OCI-LY1 (cell line): ENCODE measurements around the gene TOM1.

Experiments
- H2AFZ ChIP-seq: fragments of 200-600 bp; sonication (generic), shearing (Covaris generic); 2 replicates; pipeline ENCODE4 v1.6.0; 2014; ENCODE audit warnings: antibody characterized with exemption, mild to moderate bottlenecking, low read length
- H3F3A ChIP-seq: fragments of 200-600 bp; sonication (generic), shearing (Covaris generic); 2 replicates; pipeline ENCODE4 v1.6.0; 2014; ENCODE audit warnings: mild to moderate bottlenecking, antibody characterized with exemption, low read length, moderate library complexity; ENCODE audit not compliant: insufficient read depth
- H3K27ac ChIP-seq: fragments of 200-600 bp; sonication (generic); 2 replicates; pipeline ENCODE4 v1.5.1; 2014; ENCODE audit warnings: low read length, mixed run types, mild to moderate bottlenecking, low read depth; ENCODE audit not compliant: poor library complexity, severe bottlenecking
- H3K27me3 ChIP-seq: fragments of 200-600 bp; sonication (generic); 2 replicates; pipeline ENCODE4 v1.6.0; 2014; ENCODE audit warnings: antibody characterized with exemption, mild to moderate bottlenecking, low read length, moderate library complexity; ENCODE audit not compliant: insufficient read depth
- H3K36me3 ChIP-seq: fragments of 200-600 bp; sonication (generic); 2 replicates; pipeline ENCODE4 v1.6.1; 2014; ENCODE audit warnings: mild to moderate bottlenecking, antibody characterized with exemption, low read length, moderate library complexity, mixed read lengths; ENCODE audit not compliant: insufficient read depth
- H3K4me1 ChIP-seq: fragments of 200-600 bp; sonication (generic); 2 replicates; pipeline ENCODE4 v1.5.1; 2014; ENCODE audit warnings: mild to moderate bottlenecking, low read length, moderate library complexity; ENCODE audit not compliant: insufficient read depth, severe bottlenecking
- H3K4me2 ChIP-seq: fragments of 200-600 bp; sonication (generic), shearing (Covaris generic); 2 replicates; pipeline ENCODE4 v1.6.1; 2014; ENCODE audit warnings: low read length
- H3K4me3 ChIP-seq: fragments of 200-600 bp; sonication (generic); 2 replicates; pipeline ENCODE4 v1.5.1; 2014; ENCODE audit warnings: low read length, low read depth, mild to moderate bottlenecking, mixed read lengths; ENCODE audit not compliant: poor library complexity, severe bottlenecking
- H3K79me2 ChIP-seq: fragments of 200-600 bp; shearing (Covaris generic); 2 replicates; pipeline ENCODE4 v1.6.1; 2016; ENCODE audit warnings: mixed run types, low read length, mixed read lengths; ENCODE audit not compliant: insufficient read depth
- H3K9ac ChIP-seq: fragments of 200-600 bp; sonication (generic), shearing (Covaris generic); 2 replicates; pipeline ENCODE4 v1.6.1; 2014; ENCODE audit warnings: mild to moderate bottlenecking, low read length, mixed read lengths
- H3K9me2 ChIP-seq: fragments of 200-600 bp; sonication (generic), shearing (Covaris generic); 2 replicates; pipeline ENCODE4 v1.6.1; 2014; ENCODE audit warnings: low read depth, mild to moderate bottlenecking, low read length, mixed read lengths
- H3K9me3 ChIP-seq: fragments of 200-600 bp; shearing (Covaris generic); 2 replicates; pipeline ENCODE4 v1.6.1; 2014; ENCODE audit warnings: low read length, mixed read lengths
- H4K20me1 ChIP-seq: fragments of 200-600 bp; sonication (generic), shearing (Covaris generic); 2 replicates; pipeline ENCODE4 v1.6.0; 2016; ENCODE audit warnings: mild to moderate bottlenecking, low read length; ENCODE audit not compliant: insufficient read depth
- CTCF ChIP-seq: fragments of 200-600 bp; sonication (generic), shearing (Covaris generic); IDR thresholded peaks from 2 replicates; pipeline ENCODE4 v1.5.1; 2017; ENCODE audit warnings: mild to moderate bottlenecking, antibody characterized with exemption, low read length, moderate library complexity, mixed read lengths
- EZH2 ChIP-seq: fragments of 200-600 bp; sonication (generic), shearing (Covaris generic); IDR thresholded peaks from 2 replicates; pipeline ENCODE4 v1.8.0; 2017; ENCODE audit warnings: borderline replicate concordance, mixed run types, mild to moderate bottlenecking, antibody characterized with exemption, low read length, moderate library complexity, mixed read lengths

Gene TOM1

GRCh38 chr22:35347462-35347861 is 47.8 kb downstream of the TOM1 start:
- no peaks in the 10 kb centered on the region for H3K79me2 ChIP-seq
- TF ChIP-seq CTCF (no peak), EZH2 (no peak)
- H3K9ac ChIP-seq = no peak overlapping the region

GRCh38 chr22:35348026-35348590 is 48.4 kb downstream of the TOM1 start:
- no peak overlapping the region for H3K9ac ChIP-seq
- no peak overlapping the region for H3K4me2 ChIP-seq
- H3K27ac ChIP-seq = peak overlapping the region; percentile 98
- H3K4me1 ChIP-seq = peaks cover 74% of the 10 kb centered on the region
- no peaks in the 10 kb centered on the region for H4K20me1 ChIP-seq
- TF ChIP-seq CTCF (no peak), EZH2 (no peak)
- no peak overlapping the region for H3K4me3 ChIP-seq
- H3K27me3 ChIP-seq = no peaks in the 10 kb centered on the region
- no peaks in the 10 kb centered on the region for H3K9me3 ChIP-seq
- no peak overlapping the region for H2AFZ ChIP-seq
- no peaks in the 10 kb centered on the region for H3K9me2 ChIP-seq
- H3K36me3 ChIP-seq = peaks cover 10% of the 10 kb centered on the region
- no peaks in the 10 kb centered on the region for H3F3A ChIP-seq
- H3K79me2 ChIP-seq = no peaks in the 10 kb centered on the region

More at GRCh38 chr22:35347462-35347861, 47.8 kb downstream of the TOM1 start:
- H3K4me1 ChIP-seq = peaks cover 68% of the 10 kb centered on the region
- H3K9me2 ChIP-seq = no peaks in the 10 kb centered on the region
- H3K27me3 ChIP-seq = no peaks in the 10 kb centered on the region
- H3K4me3 ChIP-seq = no peak overlapping the region
- peak overlapping the region; percentile 98 for H3K27ac ChIP-seq
- H2AFZ ChIP-seq = no peak overlapping the region
- no peaks in the 10 kb centered on the region for H3F3A ChIP-seq
- H3K4me2 ChIP-seq = no peak overlapping the region
- H3K36me3 ChIP-seq = peaks cover 16% of the 10 kb centered on the region
- no peaks in the 10 kb centered on the region for H4K20me1 ChIP-seq
- no peaks in the 10 kb centered on the region for H3K9me3 ChIP-seq

GRCh38 chr22:35348703-35349102 is 49.0 kb downstream of the TOM1 start:
- Histone ChIP-seq H3K9me2 (no peaks in the 10 kb centered on the region), H4K20me1 (no peaks in the 10 kb centered on the region), H3K36me3 (peaks cover 4% of the 10 kb centered on the region), H3K9me3 (no peaks in the 10 kb centered on the region), H3K9ac (no peak overlapping the region), H3F3A (no peaks in the 10 kb centered on the region), H3K27ac (peak overlapping the region; percentile 98), H2AFZ (no peak overlapping the region), H3K4me1 (peaks cover 80% of the 10 kb centered on the region), H3K27me3 (no peaks in the 10 kb centered on the region), H3K4me2 (no peak overlapping the region), H3K79me2 (no peaks in the 10 kb centered on the region), H3K4me3 (no peak overlapping the region)
- TF ChIP-seq CTCF (no peak), EZH2 (no peak)
